NCI-H1436 treated with DMSO at 0.1 percent for 48 hours (cell line): ENCODE results near the gene ARAP1.

Source experiments
- DNase-seq: peaks from one replicate; lab custom pipeline; 2025; lab: John Stamatoyannopoulos, UW

Gene ARAP1

GRCh38 chr11:72668629-72669347 is 83.4 kb downstream of the ARAP1 start:
- no peak for DNase-seq

GRCh38 chr11:72665911-72666472 is 86.2 kb downstream of the ARAP1 start:
- no peak for DNase-seq

GRCh38 chr11:72662036-72662435 is 90.2 kb downstream of the ARAP1 start:
- DNase-seq, result no peak

GRCh38 chr11:72661486-72661885 is 90.7 kb downstream of the ARAP1 start:
- DNase-seq, result no peak

GRCh38 chr11:72658989-72659640 is 93.1 kb downstream of the ARAP1 start:
- no peak for DNase-seq

- DNase-seq, result no peak
These were observed 94.7 kb downstream of the ARAP1 start for GRCh38 chr11:72657411-72658100.

GRCh38 chr11:72655896-72656464 is 96.2 kb downstream of the ARAP1 start:
- no peak for DNase-seq

- DNase-seq, result no peak
These were observed 97.2 kb downstream of the ARAP1 start for GRCh38 chr11:72655014-72655413.

GRCh38 chr11:72653649-72654048 is 98.6 kb downstream of the ARAP1 start:
- DNase-seq, result no peak

- no peak for DNase-seq
These were observed 99.2 kb downstream of the ARAP1 start for GRCh38 chr11:72652873-72653630.

- DNase-seq, result no peak
These were observed 100.1 kb downstream of the ARAP1 start for GRCh38 chr11:72652133-72652532.

GRCh38 chr11:72649215-72649976 is 102.8 kb downstream of the ARAP1 start:
- no peak for DNase-seq

- no peak for DNase-seq
These were observed 103.6 kb downstream of the ARAP1 start for GRCh38 chr11:72648384-72649136.

- no peak for DNase-seq
These were observed 104.3 kb downstream of the ARAP1 start for GRCh38 chr11:72647882-72648281.

GRCh38 chr11:72646472-72646871 is 105.7 kb downstream of the ARAP1 start:
- DNase-seq, result no peak

- DNase-seq, result no peak
These were observed 106.2 kb downstream of the ARAP1 start for GRCh38 chr11:72646024-72646423.

GRCh38 chr11:72643547-72643946 is 108.7 kb downstream of the ARAP1 start:
- DNase-seq, result no peak

- no peak for DNase-seq
These were observed 109.2 kb downstream of the ARAP1 start for GRCh38 chr11:72642884-72643522.

GRCh38 chr11:72642043-72642883 is 109.9 kb downstream of the ARAP1 start:
- DNase-seq, result no peak
